Small intestine (tissue), 7 donors: ENCODE measurements around the gene SEL1L. TPM values are rescaled to one million over a fixed set of nuclear protein-coding genes. Genes with fewer than 3 reads are reported as not detected.

ENCODE experiments used
- DNase-seq, 2 donors: peaks; one replicate each; pipeline versions ENCODE4 v3.0.0 to v3.0.0-alpha.2; 2013
- FAIRE-seq: peaks from 2 replicates; lab custom pipeline; 2012; peaks lifted over from hg19 to GRCh38; lab: Jason Lieb, UNC
- H3K27ac ChIP-seq, 3 donors: one replicate each; pipeline ENCODE4 v1.5.1; 2013; ENCODE audit warnings: low read length in 2 of 3, mild to moderate bottlenecking in 2 of 3, control low read depth in 1 of 3, inconsistent platforms in 1 of 3, low read depth in 1 of 3, moderate library complexity in 1 of 3
- H3K27me3 ChIP-seq, 3 donors: one replicate each; pipeline ENCODE4 v1.6.1; 2013; ENCODE audit warnings: low read length in 3 of 3, inconsistent platforms in 1 of 3; ENCODE audit not compliant: control insufficient read depth in 3 of 3, insufficient read depth in 3 of 3
- H3K36me3 ChIP-seq, 3 donors: one replicate each; pipeline ENCODE4 v1.6.1; 2013; ENCODE audit warnings: low read length in 3 of 3, inconsistent platforms in 1 of 3, low read depth in 1 of 3, mild to moderate bottlenecking in 1 of 3, moderate library complexity in 1 of 3; ENCODE audit not compliant: control insufficient read depth in 3 of 3, insufficient read depth in 2 of 3
- H3K4me1 ChIP-seq, 3 donors: one replicate each; pipeline ENCODE4 v1.6.1; 2013; ENCODE audit warnings: low read length in 2 of 3, inconsistent platforms in 1 of 3, low read depth in 1 of 3, mild to moderate bottlenecking in 1 of 3, moderate library complexity in 1 of 3; ENCODE audit not compliant: control insufficient read depth in 3 of 3, insufficient read depth in 2 of 3
- H3K4me3 ChIP-seq, 3 donors: one replicate each; pipeline ENCODE4 v1.5.1; 2013; ENCODE audit warnings: low read length in 3 of 3, control low read depth in 1 of 3, inconsistent platforms in 1 of 3, low read depth in 1 of 3, mild to moderate bottlenecking in 1 of 3, moderate library complexity in 1 of 3
- H3K9me3 ChIP-seq, 2 donors: one replicate each; pipeline ENCODE4 v1.6.1; 2013; ENCODE audit warnings: low read depth in 1 of 2, low read length in 1 of 2; ENCODE audit not compliant: control insufficient read depth in 2 of 2, insufficient read depth in 1 of 2
- WGBS, 3 donors: extraction: QIAGEN DNeasy Blood & Tissue Kit; methylation state at CpG; one replicate each; pipeline ENCODE4 v1.1.7; 2013; 5-methylcytosine and 5-hydroxymethylcytosine counted together
- polyA plus RNA-seq, 4 donors: library from polyadenylated mRNA; stranded (reverse) in 3 of 4; unstranded in 1 of 4; fragments of 200-250 nt in 3 of 4; fragments of 120-200 nt in 1 of 4; gene quantifications; one replicate each; pipeline versions ENCODE4 v1.2.1 to v1.2.3, GENCODE V29; 2013
- donor health status: healthy with polysubstance abuse.
- donor health status: control.
- donor health status: control.
- donor health status: Bipolar disorder and iron deficiency.
- donor health status: healthy.

The SEL1L gene
- polyA plus RNA-seq, 4 donors = 7.4 to 63.2 (median 15.5) TPM

- DNase-seq = no peak
- no peak for FAIRE-seq
- Histone ChIP-seq H3K4me1 (peaks cover 0 to 19% (median 2%) of the 10 kb centered on the region in 3 donors), H3K27me3 (no peaks in the 10 kb centered on the region), H3K27ac (no peak overlapping the region), H3K36me3 (peaks cover 0 to 25% (median 10%) of the 10 kb centered on the region in 3 donors), H3K4me3 (no peak overlapping the region), H3K9me3 (no peaks in the 10 kb centered on the region)
- WGBS, 3 donors = 64 to 69% (median 65%) methylated on average over 6 of the region's 6 CpGs
Measured at GRCh38 chr14:81511111-81511904, 22.3 kb downstream of the SEL1L start.

- H3K9me3 ChIP-seq = no peaks in the 10 kb centered on the region
- H3K27me3 ChIP-seq = no peaks in the 10 kb centered on the region
- H3K4me3 ChIP-seq = no peak overlapping the region
- no peak for FAIRE-seq
- WGBS, 3 donors = 48 to 69% (median 54%) methylated on average over 6 of the region's 6 CpGs
- H3K27ac ChIP-seq = peak overlapping the region in 1 of 3 donors; percentile 32
- peaks cover 0 to 25% (median 2%) of the 10 kb centered on the region in 3 donors for H3K4me1 ChIP-seq
- peaks cover 6 to 25% (median 8%) of the 10 kb centered on the region in 3 donors for H3K36me3 ChIP-seq
- DNase-seq = peak in 1 of 2 donors; percentile 30
Measured at GRCh38 chr14:81509838-81510452, 23.7 kb downstream of the SEL1L start.

GRCh38 chr14:81509321-81509720 is 24.3 kb downstream of the SEL1L start:
- Histone ChIP-seq H3K36me3 (peaks cover 8 to 26% (median 8%) of the 10 kb centered on the region in 3 donors), H3K9me3 (no peaks in the 10 kb centered on the region), H3K4me3 (no peak overlapping the region), H3K27ac (no peak overlapping the region), H3K27me3 (no peaks in the 10 kb centered on the region), H3K4me1 (peaks cover 0 to 25% (median 2%) of the 10 kb centered on the region in 3 donors)
- no peak for DNase-seq
- FAIRE-seq = no peak
- WGBS, 3 donors = 88 to 92% (median 88%) methylated on average over 5 of the region's 5 CpGs

DNA sequence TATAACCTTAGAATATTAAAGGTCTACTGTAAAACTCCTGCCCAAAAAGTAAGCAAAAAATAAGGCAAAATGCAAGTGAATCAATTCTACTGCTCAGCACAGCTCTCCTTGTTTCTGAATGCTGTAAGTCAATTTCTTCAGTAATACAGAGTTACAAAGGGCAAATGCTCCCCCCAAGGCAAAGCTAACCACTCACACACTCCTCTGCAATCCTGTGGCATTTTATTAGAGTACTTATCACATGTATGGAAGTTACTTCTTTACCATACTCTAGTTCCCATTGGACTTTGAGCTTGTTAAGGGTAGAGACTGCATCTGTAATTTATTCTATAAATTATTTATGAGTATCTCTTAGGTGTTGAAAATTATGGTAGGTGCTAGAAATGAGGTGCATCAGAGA is 27.2 kb downstream of the SEL1L start:
- no peak for FAIRE-seq
- peaks cover 0 to 20% (median 0%) of the 10 kb centered on the region in 3 donors for H3K4me1 ChIP-seq
- H3K4me3 ChIP-seq = no peak overlapping the region
- peak; percentile 82 to 83 for DNase-seq
- peak overlapping the region in 1 of 3 donors; percentile 58 for H3K27ac ChIP-seq
- no peaks in the 10 kb centered on the region for H3K9me3 ChIP-seq
- peaks cover 9 to 16% (median 16%) of the 10 kb centered on the region in 3 donors for H3K36me3 ChIP-seq
- H3K27me3 ChIP-seq = no peaks in the 10 kb centered on the region

DNA sequence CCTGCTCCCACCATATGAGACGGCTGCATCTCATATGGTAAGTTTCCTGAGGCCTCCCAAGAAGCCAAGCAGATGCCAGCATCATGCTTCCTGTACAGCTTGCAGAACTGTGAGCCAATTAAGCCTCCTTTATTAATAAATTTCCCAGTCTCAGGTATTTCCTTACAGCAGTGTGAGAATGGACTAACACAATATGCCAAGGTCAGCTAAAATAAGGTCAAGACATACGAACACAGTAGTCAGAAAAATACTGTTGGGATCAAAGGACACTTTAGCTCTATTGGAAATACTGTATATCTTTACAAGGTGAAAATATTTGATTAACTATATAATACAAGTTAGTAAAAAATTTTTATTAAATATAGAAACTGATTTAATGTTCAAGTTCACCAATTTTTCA is 28.8 kb downstream of the SEL1L start:
- Histone ChIP-seq H3K27ac (no peak overlapping the region), H3K36me3 (peaks cover 9 to 24% (median 16%) of the 10 kb centered on the region in 3 donors), H3K9me3 (no peaks in the 10 kb centered on the region), H3K4me1 (peaks cover 0 to 12% (median 0%) of the 10 kb centered on the region in 3 donors), H3K4me3 (no peak overlapping the region), H3K27me3 (no peaks in the 10 kb centered on the region)
- DNase-seq = no peak
- WGBS, 3 donors = 80 to 94% (median 92%) methylated on average over 2 of the region's 2 CpGs
- FAIRE-seq = no peak

- Histone ChIP-seq H3K27ac (peak overlapping the region in 2 of 3 donors; percentile 32 to 38), H3K27me3 (no peaks in the 10 kb centered on the region), H3K9me3 (no peaks in the 10 kb centered on the region), H3K36me3 (peaks cover 12 to 31% (median 20%) of the 10 kb centered on the region in 3 donors), H3K4me3 (no peak overlapping the region), H3K4me1 (no peaks in the 10 kb centered on the region)
- FAIRE-seq (no peak), DNase-seq (no peak)
- 82 to 98% (median 91%) methylated on average over 1 of the region's 1 CpG for WGBS, 3 donors
Measured at GRCh38 chr14:81485781-81486180, 47.9 kb downstream of the SEL1L start.

- DNase-seq = peak in 1 of 2 donors; percentile 12
- Histone ChIP-seq H3K27ac (peak overlapping the region in 2 of 3 donors; percentile 32 to 38), H3K4me1 (no peaks in the 10 kb centered on the region), H3K36me3 (peaks cover 12 to 32% (median 21%) of the 10 kb centered on the region in 3 donors), H3K9me3 (no peaks in the 10 kb centered on the region), H3K27me3 (no peaks in the 10 kb centered on the region), H3K4me3 (no peak overlapping the region)
- WGBS, 3 donors = 74 to 90% (median 76%) methylated on average over 7 of the region's 7 CpGs
- no peak for FAIRE-seq
Measured at GRCh38 chr14:81485372-81485771, 48.3 kb downstream of the SEL1L start.

GRCh38 chr14:81484120-81484519 is 49.5 kb downstream of the SEL1L start:
- no peaks in the 10 kb centered on the region for H3K27me3 ChIP-seq
- no peak overlapping the region for H3K4me3 ChIP-seq
- no peak overlapping the region for H3K27ac ChIP-seq
- no peak for FAIRE-seq
- DNase-seq = no peak
- no peaks in the 10 kb centered on the region for H3K9me3 ChIP-seq
- peaks cover 16 to 35% (median 25%) of the 10 kb centered on the region in 3 donors for H3K36me3 ChIP-seq
- WGBS, 3 donors = 80 to 87% (median 86%) methylated on average over 4 of the region's 4 CpGs
- H3K4me1 ChIP-seq = no peaks in the 10 kb centered on the region
